ENCODE results near the gene TRIM42.

The TRIM42 gene

GRCh38 chr3:140677764-140678163 is at the start of gene TRIM42:
Gene TRIM42, plus strand, starts transcription at chr3:140678064. Its CDS starts 166 bp downstream, at chr3:140678230.
- no peak for DNase-seq (ENCODE audit: low read depth in 1 of 2, low spot score in 1 of 2)

DNA sequence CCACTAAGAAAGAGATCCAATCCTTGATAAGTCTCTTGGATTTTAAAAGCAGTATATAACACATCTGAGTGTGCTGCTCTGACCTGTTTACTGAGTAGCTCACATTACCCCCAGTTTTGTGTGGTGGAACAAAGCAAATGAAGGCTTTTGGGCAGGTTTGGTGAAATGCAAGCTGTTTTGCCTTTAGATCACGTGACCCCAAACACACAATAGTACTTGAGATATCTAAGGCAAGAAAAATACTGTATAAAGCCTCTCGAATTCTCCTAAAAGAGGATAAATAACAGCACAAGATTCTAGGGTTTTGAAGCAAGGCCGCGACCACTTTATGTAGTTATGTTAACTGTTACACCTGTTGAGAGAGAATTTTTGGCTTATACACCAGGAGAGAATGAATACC is 49.3 kb upstream of the TRIM42 start:
- no peak for DNase-seq (ENCODE audit: low read depth in 1 of 2, low spot score in 1 of 2)

- no peak for DNase-seq (ENCODE audit: low read depth in 1 of 2, low spot score in 1 of 2)
These were observed 48.3 kb upstream of the TRIM42 start for GRCh38 chr3:140629357-140630137.

GRCh38 chr3:140630366-140630765 is 47.5 kb upstream of the TRIM42 start:
- no peak for DNase-seq (ENCODE audit: low read depth in 1 of 2, low spot score in 1 of 2)

DNA sequence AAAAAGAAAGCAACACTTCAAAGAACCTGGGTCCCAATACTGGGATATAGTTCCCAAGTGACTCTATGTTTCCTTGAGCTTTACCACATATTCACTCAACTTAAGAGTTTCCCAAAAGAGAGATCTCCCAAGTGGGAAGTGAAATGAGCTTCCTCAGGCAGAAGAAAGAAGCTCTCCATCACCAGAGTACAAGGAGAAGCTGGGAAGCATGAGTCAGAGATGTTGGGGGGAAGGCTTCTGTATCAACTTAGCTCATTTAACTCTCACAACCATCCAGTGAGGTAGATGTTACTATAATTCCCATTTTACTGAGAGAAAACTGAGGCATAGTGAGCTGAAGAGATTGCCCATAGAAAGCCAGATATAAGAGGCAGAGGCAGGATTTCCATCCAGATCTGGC is 47.0 kb upstream of the TRIM42 start:
- DNase-seq (ENCODE audit: low read depth in 1 of 2, low spot score in 1 of 2): no peak

DNA sequence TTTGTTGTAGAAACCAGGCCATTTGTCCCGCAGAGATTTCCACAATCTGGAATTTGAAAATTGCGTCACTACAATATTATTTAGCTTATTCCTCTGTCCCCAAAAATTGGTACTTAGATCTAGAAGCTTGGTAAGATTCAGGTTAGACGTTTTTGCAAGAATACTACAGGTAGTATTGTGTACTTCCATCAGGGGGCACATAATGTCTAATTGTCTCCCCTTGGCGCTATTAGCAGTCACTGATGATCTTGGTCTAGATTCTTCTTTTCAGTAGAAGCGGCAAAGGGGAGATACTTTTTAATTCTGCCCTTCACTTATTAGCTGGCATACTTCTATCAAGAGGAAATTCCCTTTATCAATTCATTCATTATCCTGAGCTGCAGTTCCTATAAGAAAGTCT is 42.6 kb upstream of the TRIM42 start:
- no peak for DNase-seq (ENCODE audit: low read depth in 1 of 2, low spot score in 1 of 2)

- no peak for DNase-seq (ENCODE audit: low read depth in 1 of 2, low spot score in 1 of 2)
These were observed 41.3 kb upstream of the TRIM42 start for GRCh38 chr3:140636406-140637138.

DNA sequence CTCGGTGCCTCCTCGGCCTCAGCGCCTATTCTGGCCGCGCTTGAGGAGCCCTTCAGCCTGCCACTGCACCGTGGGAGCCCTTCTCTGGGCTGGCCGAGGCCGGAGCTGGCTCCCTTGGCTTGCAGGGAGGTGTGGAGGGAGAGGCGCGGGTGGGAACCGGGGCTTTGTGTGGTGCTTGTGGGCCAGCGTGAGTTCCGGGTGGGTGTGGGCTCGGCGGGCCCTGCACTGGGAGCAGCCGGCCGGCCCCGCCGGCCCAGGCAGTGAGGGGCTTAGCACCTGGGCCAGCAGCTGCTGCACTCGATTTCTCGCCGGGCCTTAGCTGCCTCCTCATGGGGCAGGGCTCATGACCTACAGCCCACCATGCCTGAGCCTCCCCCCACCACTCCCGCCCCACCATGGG is 26.6 kb upstream of the TRIM42 start:
- DNase-seq (ENCODE audit: low read depth in 1 of 2, low spot score in 1 of 2): no peak

DNA sequence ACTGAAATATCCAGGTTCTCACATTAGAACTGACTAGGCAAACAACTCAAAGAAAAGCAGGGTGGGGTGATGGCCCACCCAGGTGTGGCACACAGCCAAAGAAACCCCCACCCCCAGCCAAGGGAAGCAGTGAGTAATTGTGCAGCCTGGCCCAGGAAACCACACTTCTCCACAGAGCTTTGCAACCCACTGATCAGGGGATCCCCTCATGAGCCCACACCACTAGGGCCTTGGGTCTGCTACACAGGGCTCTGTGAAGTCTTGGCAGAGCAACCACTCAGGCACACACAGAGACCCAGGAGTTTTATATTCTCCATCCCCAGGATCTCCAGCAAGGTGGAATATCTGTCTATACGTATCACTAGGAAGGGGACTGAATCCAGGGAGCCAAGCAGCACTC is 22.2 kb upstream of the TRIM42 start:
- no peak for DNase-seq (ENCODE audit: low read depth in 1 of 2, low spot score in 1 of 2)

DNA sequence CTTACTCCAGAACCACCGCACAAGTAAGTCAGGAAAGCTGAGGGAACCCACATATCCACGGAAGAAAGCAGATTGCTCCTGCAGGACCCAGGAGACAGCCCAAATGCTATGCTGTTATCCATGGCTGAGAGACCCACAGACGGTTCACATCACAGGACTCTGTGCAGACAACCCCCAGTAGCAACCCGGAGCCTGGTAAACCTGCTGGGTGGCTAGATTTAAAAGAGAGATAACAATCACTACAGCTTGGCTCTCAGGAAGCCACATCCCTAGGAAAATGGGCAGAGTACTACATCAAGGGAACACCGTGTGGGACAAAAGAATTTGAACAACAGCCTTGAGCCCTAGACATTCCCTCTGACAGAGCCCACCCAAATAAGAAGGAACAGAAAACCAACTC is 13.8 kb upstream of the TRIM42 start:
- DNase-seq (ENCODE audit: low read depth in 1 of 2, low spot score in 1 of 2): no peak

GRCh38 chr3:140682586-140682985 is 4.7 kb downstream of the TRIM42 start:
- DNase-seq (ENCODE audit: low read depth in 1 of 2, low spot score in 1 of 2): no peak

DNA sequence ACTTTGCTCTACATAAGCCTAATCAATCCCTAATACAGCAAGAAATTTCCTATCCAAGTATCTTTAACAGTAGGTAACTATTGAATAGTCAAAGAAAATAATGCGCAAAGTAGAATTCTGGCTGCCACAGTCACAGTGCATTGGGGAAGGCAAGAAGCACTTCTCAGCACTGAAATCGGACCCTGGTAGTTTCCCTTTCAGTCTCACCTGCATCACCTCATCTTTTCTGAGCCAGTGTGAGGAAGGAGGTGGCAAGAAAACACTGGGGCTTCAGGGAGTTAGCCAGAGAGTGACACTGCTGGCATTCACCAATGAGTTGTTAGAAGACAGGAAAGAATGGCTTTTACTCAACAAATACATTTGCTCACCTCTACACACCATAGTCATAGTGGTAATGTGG is 8.3 kb downstream of the TRIM42 start:
- no peak for DNase-seq (ENCODE audit: low read depth in 1 of 2, low spot score in 1 of 2)

GRCh38 chr3:140686948-140687347 is 9.1 kb downstream of the TRIM42 start:
- DNase-seq (ENCODE audit: low read depth in 1 of 2, low spot score in 1 of 2): no peak

DNA sequence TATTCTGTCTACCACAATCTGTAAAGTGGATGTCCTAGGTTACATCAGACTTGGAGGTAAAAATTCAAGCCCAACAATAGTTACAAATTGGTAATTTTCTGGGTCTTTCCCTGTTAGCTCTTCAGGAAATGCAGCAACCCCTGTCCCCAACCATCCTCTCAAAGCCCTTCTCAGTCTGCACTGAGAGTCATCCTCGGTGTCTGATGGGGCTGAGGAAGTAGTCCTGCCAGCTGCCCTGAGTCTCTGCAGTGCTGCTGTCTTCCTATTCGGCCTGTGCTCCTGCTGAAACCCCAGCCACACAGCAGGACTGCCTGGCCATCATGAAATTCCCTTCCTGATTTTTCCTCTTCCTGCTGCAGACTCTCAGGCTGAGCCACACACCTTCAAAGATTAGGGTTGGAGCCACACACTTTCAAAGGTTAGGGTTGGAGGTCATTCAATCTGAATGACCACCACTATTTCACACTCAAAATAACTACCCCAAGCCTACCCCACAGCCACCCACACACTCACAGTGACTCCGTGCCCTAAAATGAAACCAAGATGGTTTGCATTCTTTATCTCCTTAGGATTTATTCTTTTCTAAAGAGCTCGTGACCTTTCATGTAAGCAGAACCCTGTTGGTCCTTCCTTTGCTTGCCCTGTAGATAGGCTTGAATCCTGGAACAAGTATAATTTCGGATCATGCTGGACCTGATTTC is 17.6 kb downstream of the TRIM42 start:
- DNase-seq (ENCODE audit: low read depth in 1 of 2, low spot score in 1 of 2): no peak

GRCh38 chr3:140699516-140700231 is 21.8 kb downstream of the TRIM42 start:
- no peak for DNase-seq (ENCODE audit: low read depth in 1 of 2, low spot score in 1 of 2)

DNA sequence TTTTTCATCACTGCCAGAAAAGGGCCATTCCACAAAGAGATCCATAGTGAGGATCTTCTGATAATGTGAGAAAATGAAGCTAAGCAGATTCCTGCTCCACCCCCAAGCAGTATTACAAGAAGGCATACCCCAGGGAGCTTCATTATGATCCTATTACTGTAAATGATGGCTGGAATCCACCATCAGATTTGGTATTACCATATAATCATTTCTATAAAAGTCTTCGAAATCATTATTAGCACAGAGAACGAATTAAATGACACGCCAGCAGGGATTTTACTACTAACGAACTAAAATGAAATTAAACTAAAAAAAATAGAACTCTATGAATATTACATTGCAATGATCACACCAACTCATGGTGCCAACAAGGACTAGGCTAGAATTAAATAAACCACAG is 24.4 kb downstream of the TRIM42 start:
- DNase-seq (ENCODE audit: low read depth in 1 of 2, low spot score in 1 of 2): no peak

DNA sequence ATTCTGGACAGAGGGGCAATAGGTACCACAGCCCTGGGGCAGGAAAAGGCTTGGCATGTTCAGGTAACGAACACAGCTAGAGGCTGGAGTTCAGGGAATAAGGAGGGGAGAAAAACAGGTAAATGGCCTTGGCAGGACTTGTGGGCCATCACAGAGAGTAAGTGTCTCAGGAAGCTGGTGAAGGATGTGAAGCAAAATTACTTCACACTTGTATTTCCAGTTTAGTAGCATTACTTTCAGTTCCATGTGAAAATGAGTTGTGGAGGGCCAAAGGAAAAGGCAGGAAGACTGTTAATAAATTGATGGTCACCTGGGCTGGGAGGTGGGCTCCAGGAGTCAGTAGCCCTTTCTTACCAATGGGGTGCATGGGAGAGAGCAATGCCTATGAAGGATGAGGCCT is 25.6 kb downstream of the TRIM42 start:
- DNase-seq (ENCODE audit: low read depth in 1 of 2, low spot score in 1 of 2): no peak

GRCh38 chr3:140704733-140705132 is 26.9 kb downstream of the TRIM42 start:
- DNase-seq (ENCODE audit: low read depth in 1 of 2, low spot score in 1 of 2): no peak

DNA sequence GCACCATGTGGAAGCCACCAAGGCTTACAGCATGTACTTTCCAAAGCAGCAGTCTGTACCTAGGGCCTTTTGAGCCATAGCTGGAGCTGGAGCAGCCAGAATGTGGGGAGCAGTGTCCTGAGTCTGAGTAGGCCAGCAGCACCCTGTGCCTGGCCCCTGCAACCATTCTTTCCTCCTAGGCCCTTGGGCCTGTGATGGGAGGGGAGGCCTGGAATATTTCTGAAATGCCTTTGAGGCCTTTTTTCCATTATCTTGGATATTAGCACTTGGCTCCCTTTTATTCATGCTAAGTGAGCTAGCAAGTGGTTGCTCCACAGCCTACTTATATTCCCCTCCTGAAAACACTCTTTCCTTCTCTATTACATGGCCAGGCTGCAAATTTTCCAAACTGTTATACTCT is 28.1 kb downstream of the TRIM42 start:
- DNase-seq (ENCODE audit: low read depth in 1 of 2, low spot score in 1 of 2): no peak

- DNase-seq (ENCODE audit: low read depth in 1 of 2, low spot score in 1 of 2): no peak
These were observed 28.5 kb downstream of the TRIM42 start for GRCh38 chr3:140706360-140706759.

DNA sequence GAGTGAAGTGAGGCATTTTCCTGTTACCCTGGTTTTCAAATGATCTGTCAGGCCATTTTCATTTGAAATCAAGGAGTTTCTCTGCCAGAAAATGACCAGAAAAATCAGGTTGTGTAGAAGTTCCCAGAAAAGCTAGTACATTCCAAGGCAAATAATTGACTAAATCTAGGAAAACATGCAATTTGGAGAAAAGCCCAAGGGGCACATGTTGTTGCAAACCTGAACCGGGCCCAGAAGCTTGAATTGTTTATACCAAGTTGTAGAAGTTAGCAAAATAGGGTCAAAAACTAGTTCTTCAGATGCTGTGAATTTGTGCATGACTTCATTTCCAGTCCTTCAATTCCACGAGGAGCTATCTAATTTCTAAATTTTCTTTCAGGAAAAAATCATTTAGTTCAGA is 31.0 kb downstream of the TRIM42 start:
- DNase-seq (ENCODE audit: low read depth in 1 of 2, low spot score in 1 of 2): no peak
